ENCODE results near the gene SARNP.
A peak's percentile ranks its signal among the peaks of the same experiment; 100 is the strongest.

GRCh38 chr12:55717011-55718007 lies 100.2 kb downstream of the SARNP start:
- TF ChIP-seq CTCF (IDR thresholded peaks at IDR 0.05) (no peak), POLR2A (IDR thresholded peaks at IDR 0.05) (no peak), POLR2AphosphoS5 (IDR thresholded peaks at IDR 0.05) (peak; percentile 31)
